Activated naive CD8-positive, alpha-beta T cell treated with anti-CD3 and anti-CD28 coated beads, Interleukin-2, amount 50 U/mL, for 16 hours (primary cell): Measurements from ENCODE around the gene FOXL2.

Source experiments
- DNase-seq: peaks from one replicate; pipeline ENCODE4 v3.0.0-alpha.2; 2020; ENCODE audit warnings: low read depth, low spot score

Gene FOXL2

GRCh38 chr3:138946663-138947494, at the start of gene FOXL2, which contains the start of gene FOXL2NB:
Gene FOXL2 (minus strand): TSS chr3:138947137. CDS start chr3:138946722, 415 bp downstream.
Gene FOXL2NB (plus strand): TSS chr3:138947217. CDS start chr3:138947365, 148 bp downstream.
- DNase-seq, result no peak

- DNase-seq, result no peak
Observed at GRCh38 chr3:138995706-138996105, 48.8 kb upstream of the FOXL2 start.

- DNase-seq, result no peak
Observed at GRCh38 chr3:138987181-138987580, 40.2 kb upstream of the FOXL2 start.

- DNase-seq, result no peak
Observed at GRCh38 chr3:138985932-138986331, 39.0 kb upstream of the FOXL2 start.

- no peak for DNase-seq
Observed at GRCh38 chr3:138984816-138985215, 37.9 kb upstream of the FOXL2 start.

- no peak for DNase-seq
Observed at GRCh38 chr3:138976047-138976446, 29.1 kb upstream of the FOXL2 start.

- no peak for DNase-seq
Observed at GRCh38 chr3:138975351-138975750, 28.4 kb upstream of the FOXL2 start.

GRCh38 chr3:138974462-138974861, 27.5 kb upstream of the FOXL2 start:
- no peak for DNase-seq

GRCh38 chr3:138972941-138973340, 26.0 kb upstream of the FOXL2 start:
- DNase-seq, result no peak

GRCh38 chr3:138971766-138972320, 24.9 kb upstream of the FOXL2 start:
- no peak for DNase-seq

- DNase-seq, result no peak
Observed at GRCh38 chr3:138964923-138965322, 18.0 kb upstream of the FOXL2 start.

- no peak for DNase-seq
Observed at GRCh38 chr3:138964264-138964663, 17.3 kb upstream of the FOXL2 start.

GRCh38 chr3:138962854-138963560, 16.1 kb upstream of the FOXL2 start:
- no peak for DNase-seq

GRCh38 chr3:138960417-138960852, 13.5 kb upstream of the FOXL2 start:
- DNase-seq, result no peak

GRCh38 chr3:138950701-138951100, 3.8 kb upstream of the FOXL2 start:
- no peak for DNase-seq

- DNase-seq, result no peak
Observed at GRCh38 chr3:138950006-138950644, 3.2 kb upstream of the FOXL2 start.

GRCh38 chr3:138949445-138950005, 2.6 kb upstream of the FOXL2 start:
- DNase-seq, result no peak

- no peak for DNase-seq
Observed at GRCh38 chr3:138949002-138949418, 2.1 kb upstream of the FOXL2 start.

- no peak for DNase-seq
Observed at GRCh38 chr3:138948371-138949001, 1.5 kb upstream of the FOXL2 start.

- DNase-seq, result no peak
Observed at GRCh38 chr3:138947495-138948121, 671 bp upstream of the FOXL2 start.
